Panc1 (cell line): ENCODE results near the gene APOL6.

Source experiments
- POLR2AphosphoS5 ChIP-seq: IDR thresholded peaks from 2 replicates; pipeline ENCODE4 v1.6.1; 2012; ENCODE audit warnings: mild to moderate bottlenecking, low read depth, low read length, moderate library complexity
- SIN3A ChIP-seq: IDR thresholded peaks from 2 replicates; pipeline ENCODE4 v1.6.1; 2012; ENCODE audit warnings: low read depth, mild to moderate bottlenecking, low read length, moderate library complexity, borderline replicate concordance; ENCODE audit not compliant: insufficient read depth
- TF ChIP-seq, protein P1 (sequence below): fragments of 450-650 bp; IDR thresholded peaks from 2 replicates; pipeline ENCODE4 v1.5.1; 2017; ENCODE audit warnings: mild to moderate bottlenecking
- TF ChIP-seq, protein P2 (sequence below), 2 experiments: IDR thresholded peaks; 2 replicates each; pipeline ENCODE4 v1.6.1; 2011 to 2012; ENCODE audit warnings: low read depth in 2 of 2, control low read depth in 1 of 2, low read length in 1 of 2, mild to moderate bottlenecking in 1 of 2, moderate library complexity in 1 of 2; ENCODE audit not compliant: insufficient read depth in 1 of 2

DNA sequence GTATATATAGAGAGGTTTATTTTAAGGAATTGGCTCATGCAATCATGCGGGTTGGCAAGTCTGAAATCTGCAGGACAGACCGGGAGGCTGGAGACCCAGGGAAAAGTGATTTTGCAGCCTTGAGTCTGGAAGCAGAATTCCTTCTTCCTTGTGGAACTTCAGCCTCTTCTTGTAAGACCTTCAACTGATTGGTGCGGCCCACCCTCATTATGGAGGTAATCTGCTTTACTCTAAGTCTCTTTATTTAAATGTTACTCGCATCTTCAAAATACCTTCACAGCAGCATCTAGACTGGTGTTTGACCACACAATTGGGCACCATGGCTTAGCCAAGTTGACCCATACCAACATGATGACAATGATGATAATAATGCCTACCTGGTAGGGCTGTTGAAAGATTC lies 48.9 kb upstream of the APOL6 start:
- TF ChIP-seq, protein P1, sequence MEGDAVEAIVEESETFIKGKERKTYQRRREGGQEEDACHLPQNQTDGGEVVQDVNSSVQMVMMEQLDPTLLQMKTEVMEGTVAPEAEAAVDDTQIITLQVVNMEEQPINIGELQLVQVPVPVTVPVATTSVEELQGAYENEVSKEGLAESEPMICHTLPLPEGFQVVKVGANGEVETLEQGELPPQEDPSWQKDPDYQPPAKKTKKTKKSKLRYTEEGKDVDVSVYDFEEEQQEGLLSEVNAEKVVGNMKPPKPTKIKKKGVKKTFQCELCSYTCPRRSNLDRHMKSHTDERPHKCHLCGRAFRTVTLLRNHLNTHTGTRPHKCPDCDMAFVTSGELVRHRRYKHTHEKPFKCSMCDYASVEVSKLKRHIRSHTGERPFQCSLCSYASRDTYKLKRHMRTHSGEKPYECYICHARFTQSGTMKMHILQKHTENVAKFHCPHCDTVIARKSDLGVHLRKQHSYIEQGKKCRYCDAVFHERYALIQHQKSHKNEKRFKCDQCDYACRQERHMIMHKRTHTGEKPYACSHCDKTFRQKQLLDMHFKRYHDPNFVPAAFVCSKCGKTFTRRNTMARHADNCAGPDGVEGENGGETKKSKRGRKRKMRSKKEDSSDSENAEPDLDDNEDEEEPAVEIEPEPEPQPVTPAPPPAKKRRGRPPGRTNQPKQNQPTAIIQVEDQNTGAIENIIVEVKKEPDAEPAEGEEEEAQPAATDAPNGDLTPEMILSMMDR, result no peak
- no peak for TF ChIP-seq POLR2AphosphoS5
- TF ChIP-seq, protein P2, sequence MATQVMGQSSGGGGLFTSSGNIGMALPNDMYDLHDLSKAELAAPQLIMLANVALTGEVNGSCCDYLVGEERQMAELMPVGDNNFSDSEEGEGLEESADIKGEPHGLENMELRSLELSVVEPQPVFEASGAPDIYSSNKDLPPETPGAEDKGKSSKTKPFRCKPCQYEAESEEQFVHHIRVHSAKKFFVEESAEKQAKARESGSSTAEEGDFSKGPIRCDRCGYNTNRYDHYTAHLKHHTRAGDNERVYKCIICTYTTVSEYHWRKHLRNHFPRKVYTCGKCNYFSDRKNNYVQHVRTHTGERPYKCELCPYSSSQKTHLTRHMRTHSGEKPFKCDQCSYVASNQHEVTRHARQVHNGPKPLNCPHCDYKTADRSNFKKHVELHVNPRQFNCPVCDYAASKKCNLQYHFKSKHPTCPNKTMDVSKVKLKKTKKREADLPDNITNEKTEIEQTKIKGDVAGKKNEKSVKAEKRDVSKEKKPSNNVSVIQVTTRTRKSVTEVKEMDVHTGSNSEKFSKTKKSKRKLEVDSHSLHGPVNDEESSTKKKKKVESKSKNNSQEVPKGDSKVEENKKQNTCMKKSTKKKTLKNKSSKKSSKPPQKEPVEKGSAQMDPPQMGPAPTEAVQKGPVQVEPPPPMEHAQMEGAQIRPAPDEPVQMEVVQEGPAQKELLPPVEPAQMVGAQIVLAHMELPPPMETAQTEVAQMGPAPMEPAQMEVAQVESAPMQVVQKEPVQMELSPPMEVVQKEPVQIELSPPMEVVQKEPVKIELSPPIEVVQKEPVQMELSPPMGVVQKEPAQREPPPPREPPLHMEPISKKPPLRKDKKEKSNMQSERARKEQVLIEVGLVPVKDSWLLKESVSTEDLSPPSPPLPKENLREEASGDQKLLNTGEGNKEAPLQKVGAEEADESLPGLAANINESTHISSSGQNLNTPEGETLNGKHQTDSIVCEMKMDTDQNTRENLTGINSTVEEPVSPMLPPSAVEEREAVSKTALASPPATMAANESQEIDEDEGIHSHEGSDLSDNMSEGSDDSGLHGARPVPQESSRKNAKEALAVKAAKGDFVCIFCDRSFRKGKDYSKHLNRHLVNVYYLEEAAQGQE (IDR thresholded peaks at IDR 0.05; ENCODE audit: insufficient read depth in 1 of 2, low read depth in 2 of 2, low read length in 1 of 2), result no peak
- no peak for TF ChIP-seq SIN3A
